Measurements from ENCODE around the gene BCL2.
A peak's percentile ranks its signal among the peaks of the same experiment; 100 is the strongest.

The BCL2 gene

DNA sequence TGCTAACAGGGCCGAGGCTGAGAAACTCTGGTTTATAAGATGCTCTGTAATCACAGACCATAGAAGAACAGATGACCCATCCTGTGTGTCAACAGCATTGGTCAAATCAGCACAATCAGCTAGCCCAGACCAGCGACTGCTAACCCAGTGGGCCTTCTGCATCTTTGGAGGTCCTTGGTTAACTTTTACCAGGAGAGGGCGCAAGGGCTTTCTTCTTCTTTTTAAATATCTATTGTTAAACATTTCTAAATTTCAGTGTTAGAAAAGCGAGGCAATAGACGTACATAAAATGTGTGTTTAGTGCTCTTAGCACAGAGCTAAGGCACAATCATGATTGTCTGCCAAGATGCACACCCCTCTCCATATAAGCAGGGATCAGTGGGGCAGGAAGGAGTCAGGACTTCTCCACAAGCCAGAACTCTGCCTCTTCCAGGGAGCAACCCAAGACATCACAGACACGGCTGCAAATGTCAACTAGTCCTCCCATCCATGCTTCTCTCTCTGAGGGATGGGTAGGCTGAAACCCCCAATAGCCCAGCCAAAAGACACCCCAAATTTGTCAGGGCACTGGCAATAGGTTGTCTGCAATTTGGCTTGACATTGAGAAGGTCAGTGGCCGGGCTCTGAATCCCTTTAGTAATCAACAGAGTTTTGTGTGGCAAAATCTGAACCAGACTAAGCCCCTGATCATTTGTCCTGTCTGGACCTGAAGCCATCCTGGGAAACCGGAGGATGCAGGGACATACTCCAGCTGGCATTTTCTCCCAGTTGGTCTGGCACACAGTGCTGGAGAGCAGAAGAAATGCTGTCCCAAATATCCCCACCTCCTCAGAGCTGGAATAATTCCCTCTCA lies 188.2 kb downstream of the BCL2 start:
- peak; percentile 65 for ATAC-seq (ENCODE audit: insufficient read depth, low read depth)
- H3K9me3 ChIP-seq (ENCODE audit: insufficient read depth, low read length, severe bottlenecking), result no peaks in the 10 kb centered on the region
- H3K36me3 ChIP-seq (ENCODE audit: insufficient read depth, low read length), result peaks cover 34% of the 10 kb centered on the region
- H3K9ac ChIP-seq (ENCODE audit: low read depth, low read length), result no peak overlapping the region
- H3K4me1 ChIP-seq (ENCODE audit: insufficient read depth, low read length), result 0 out of 2 replicates have a peak, but pooled peaks cover 10% of the 10 kb centered on the region
- no peak overlapping the region for H3K4me3 ChIP-seq (ENCODE audit: low read depth in 1 of 2, low read length in 2 of 2)
- H2AFZ ChIP-seq (ENCODE audit: low read depth, low read length), result no peak overlapping the region
- H4K20me1 ChIP-seq (ENCODE audit: insufficient read depth, low read length), result no peaks in the 10 kb centered on the region
- H3K79me2 ChIP-seq (ENCODE audit: insufficient read depth, low read length), result peaks cover 69% of the 10 kb centered on the region
- peak; percentile 52 for DNase-seq
- TF ChIP-seq EZH2 (IDR thresholded peaks at IDR 0.05; ENCODE audit: borderline replicate concordance, low read depth, low read length, severe bottlenecking) (no peak), CTCF (IDR thresholded peaks at IDR 0.05; ENCODE audit: borderline replicate concordance, extremely low read depth, low read length, poor library complexity, severe bottlenecking) (peak; percentile 72)
- no peaks in the 10 kb centered on the region for H3K27me3 ChIP-seq (ENCODE audit: insufficient read depth, low read length, poor library complexity)
- H3K27ac ChIP-seq (ENCODE audit: low read length), result peak overlapping the region; percentile 62
- H3K4me2 ChIP-seq (ENCODE audit: insufficient read depth, low read length), result no peak overlapping the region

DNA sequence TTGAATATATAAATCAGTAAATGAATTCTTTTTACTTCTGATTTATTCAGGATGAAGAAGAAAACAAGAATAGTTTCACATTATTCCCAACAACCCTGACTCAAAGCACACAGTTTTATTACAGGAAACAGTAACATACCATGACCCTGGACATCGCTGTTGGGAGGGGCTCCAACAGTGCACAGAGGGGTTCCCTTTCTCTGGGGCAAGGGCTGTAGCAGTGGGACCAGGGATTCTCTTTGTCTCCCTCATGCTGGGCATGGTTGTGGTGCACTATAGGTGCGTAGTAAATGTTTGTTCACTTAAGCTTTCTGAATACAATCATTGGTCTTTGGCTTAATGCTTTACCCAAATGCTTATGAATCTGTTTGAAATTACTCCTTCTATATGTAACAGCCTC lies 189.4 kb downstream of the BCL2 start:
- 0 out of 2 replicates have a peak, but pooled peaks cover 10% of the 10 kb centered on the region for H3K4me1 ChIP-seq (ENCODE audit: insufficient read depth, low read length)
- H3K4me3 ChIP-seq (ENCODE audit: low read depth in 1 of 2, low read length in 2 of 2), result no peak overlapping the region
- H3K9me3 ChIP-seq (ENCODE audit: insufficient read depth, low read length, severe bottlenecking), result no peaks in the 10 kb centered on the region
- no peak overlapping the region for H3K4me2 ChIP-seq (ENCODE audit: insufficient read depth, low read length)
- H3K9ac ChIP-seq (ENCODE audit: low read depth, low read length), result no peak overlapping the region
- H3K36me3 ChIP-seq (ENCODE audit: insufficient read depth, low read length), result peaks cover 43% of the 10 kb centered on the region
- H3K79me2 ChIP-seq (ENCODE audit: insufficient read depth, low read length), result peaks cover 57% of the 10 kb centered on the region
- H4K20me1 ChIP-seq (ENCODE audit: insufficient read depth, low read length), result no peaks in the 10 kb centered on the region
- ATAC-seq (ENCODE audit: insufficient read depth, low read depth), result no peak
- H3K27ac ChIP-seq (ENCODE audit: low read length), result peak overlapping the region; percentile 48; the same call in 1 of the 2 replicates
- H2AFZ ChIP-seq (ENCODE audit: low read depth, low read length), result no peak overlapping the region
- DNase-seq, result no peak
- TF ChIP-seq EZH2 (IDR thresholded peaks at IDR 0.05; ENCODE audit: borderline replicate concordance, low read depth, low read length, severe bottlenecking) (no peak), CTCF (IDR thresholded peaks at IDR 0.05; ENCODE audit: borderline replicate concordance, extremely low read depth, low read length, poor library complexity, severe bottlenecking) (no peak)
- no peaks in the 10 kb centered on the region for H3K27me3 ChIP-seq (ENCODE audit: insufficient read depth, low read length, poor library complexity)

- H4K20me1 ChIP-seq (ENCODE audit: insufficient read depth, low read length), result no peaks in the 10 kb centered on the region
- TF ChIP-seq CTCF (IDR thresholded peaks at IDR 0.05; ENCODE audit: borderline replicate concordance, extremely low read depth, low read length, poor library complexity, severe bottlenecking) (no peak), EZH2 (IDR thresholded peaks at IDR 0.05; ENCODE audit: borderline replicate concordance, low read depth, low read length, severe bottlenecking) (no peak)
- ATAC-seq (ENCODE audit: insufficient read depth, low read depth), result no peak
- no peak overlapping the region for H3K4me2 ChIP-seq (ENCODE audit: insufficient read depth, low read length)
- DNase-seq, result no peak
- no peaks in the 10 kb centered on the region for H3K9me3 ChIP-seq (ENCODE audit: insufficient read depth, low read length, severe bottlenecking)
- no peak overlapping the region for H2AFZ ChIP-seq (ENCODE audit: low read depth, low read length)
- no peaks in the 10 kb centered on the region for H3K27me3 ChIP-seq (ENCODE audit: insufficient read depth, low read length, poor library complexity)
- H3K4me3 ChIP-seq (ENCODE audit: low read depth in 1 of 2, low read length in 2 of 2), result no peak overlapping the region
- 0 out of 2 replicates have a peak, but pooled peaks cover 10% of the 10 kb centered on the region for H3K4me1 ChIP-seq (ENCODE audit: insufficient read depth, low read length)
- peaks cover 40% of the 10 kb centered on the region for H3K79me2 ChIP-seq (ENCODE audit: insufficient read depth, low read length)
- peaks cover 50% of the 10 kb centered on the region for H3K36me3 ChIP-seq (ENCODE audit: insufficient read depth, low read length)
- no peak overlapping the region for H3K27ac ChIP-seq (ENCODE audit: low read length)
- H3K9ac ChIP-seq (ENCODE audit: low read depth, low read length), result no peak overlapping the region
These were observed 191.2 kb downstream of the BCL2 start for GRCh38 chr18:63128237-63128974.
